Uterus (tissue), 2 donors: ENCODE data around the gene TRIM36.

ENCODE experiments used
- CTCF ChIP-seq, 4 experiments: fragments of 200-600 bp in 2 of 4; fragments of 450-650 bp in 2 of 4; sonication (generic) in 2 of 4; IDR thresholded peaks; one replicate each; pipeline ENCODE4 v1.5.1; 2016 to 2019; ENCODE audit warnings: antibody characterized with exemption in 4 of 4, mild to moderate bottlenecking in 2 of 4, moderate library complexity in 1 of 4
- POLR2A ChIP-seq, 2 donors: fragments of 450-650 bp; IDR thresholded peaks; one replicate each; pipeline ENCODE4 v1.6.1; 2016; ENCODE audit warnings: antibody characterized with exemption in 2 of 2, mild to moderate bottlenecking in 1 of 2, moderate library complexity in 1 of 2

- TF ChIP-seq CTCF (IDR thresholded peaks at IDR 0.05): no peak
- no peak for TF ChIP-seq POLR2A (IDR thresholded peaks at IDR 0.05)
Measured at GRCh38 chr5:115186794-115187193, 17.1 kb upstream of the TRIM36 start.
